Ovary (tissue), 3 donors: ENCODE results near the gene MEN1.

Experiments used
- CTCF ChIP-seq, 3 donors: fragments of 450-650 bp in 2 of 3; fragments of 200-600 bp in 1 of 3; IDR thresholded peaks; one replicate each; pipeline versions ENCODE4 v1.5.1 to v1.8.0; 2016 to 2022; ENCODE audit warnings: antibody characterized with exemption in 3 of 3, mild to moderate bottlenecking in 1 of 3
- EP300 ChIP-seq: sonication (generic); formaldehyde crosslinking; IDR thresholded peaks from one replicate; pipeline ENCODE4 v1.6.1; 2017; ENCODE audit warnings: antibody characterized with exemption
- POLR2A ChIP-seq: fragments of 450-650 bp; IDR thresholded peaks from one replicate; pipeline ENCODE4 v1.6.1; 2017; ENCODE audit warnings: antibody characterized with exemption, mild to moderate bottlenecking, moderate library complexity
- donor health status: DM: no; HTN: no; CAD: no.

GRCh38 chr11:64833509-64833908 lies 23.2 kb upstream of the MEN1 start:
- TF ChIP-seq POLR2A (no peak), CTCF (IDR thresholded peaks at IDR 0.05) (no peak), EP300 (no peak)
